ENCODE measurements around the gene PPFIA3.
"Not testable (repeated sequence)": the region's sequence is repeated elsewhere in the genome, so short reads cannot be mapped to it uniquely, and the experiment has no call there.

PPFIA3 gene

DNA sequence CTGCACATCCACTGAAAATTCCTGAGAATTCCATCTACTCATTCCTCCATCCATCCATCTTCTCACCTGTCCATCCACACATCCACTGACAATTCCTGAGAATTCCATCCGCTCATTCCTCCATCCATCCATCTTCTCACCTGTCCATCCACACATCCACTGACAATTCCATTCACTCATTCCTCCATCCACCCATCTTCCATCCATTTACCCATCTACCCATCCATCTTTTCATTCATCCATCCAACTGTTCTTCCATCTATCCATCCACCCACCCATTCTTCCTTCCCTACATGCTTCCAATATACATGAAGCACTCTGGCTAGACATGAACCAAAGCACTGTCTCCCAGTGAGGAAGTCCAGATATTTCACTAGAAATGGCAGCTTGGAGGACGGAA lies 53.9 kb downstream of the PPFIA3 start:
- Histone ChIP-seq H3K79me2 (ENCODE audit: low read length) (no peaks in the 10 kb centered on the region), H3K4me1 (ENCODE audit: low read length) (no peaks in the 10 kb centered on the region), H3K9me2 (replicated peaks; ENCODE audit: insufficient read depth, low read length) (no peaks in the 10 kb centered on the region), H3K27me3 (replicated peaks; ENCODE audit: insufficient read depth, low read length) (peaks cover 67% of the 10 kb centered on the region), H2AFZ (ENCODE audit: low read length) (no peak overlapping the region), H3K4me2 (ENCODE audit: low read depth, low read length) (no peak overlapping the region), H3K27ac (ENCODE audit: low read length) (no peak overlapping the region), H4K20me1 (ENCODE audit: insufficient read depth, low read length) (no peaks in the 10 kb centered on the region), H3K9ac (ENCODE audit: low read length) (no peak overlapping the region), H3K9me3 (replicated peaks; ENCODE audit: insufficient read depth, low read length) (no peaks in the 10 kb centered on the region), H3K4me3 (ENCODE audit: low read length) (no peak overlapping the region), H3K36me3 (replicated peaks; ENCODE audit: insufficient read depth, low read length) (no peaks in the 10 kb centered on the region), H3F3A (ENCODE audit: insufficient read depth, low read length) (no peaks in the 10 kb centered on the region)
- TF ChIP-seq, protein P1, sequence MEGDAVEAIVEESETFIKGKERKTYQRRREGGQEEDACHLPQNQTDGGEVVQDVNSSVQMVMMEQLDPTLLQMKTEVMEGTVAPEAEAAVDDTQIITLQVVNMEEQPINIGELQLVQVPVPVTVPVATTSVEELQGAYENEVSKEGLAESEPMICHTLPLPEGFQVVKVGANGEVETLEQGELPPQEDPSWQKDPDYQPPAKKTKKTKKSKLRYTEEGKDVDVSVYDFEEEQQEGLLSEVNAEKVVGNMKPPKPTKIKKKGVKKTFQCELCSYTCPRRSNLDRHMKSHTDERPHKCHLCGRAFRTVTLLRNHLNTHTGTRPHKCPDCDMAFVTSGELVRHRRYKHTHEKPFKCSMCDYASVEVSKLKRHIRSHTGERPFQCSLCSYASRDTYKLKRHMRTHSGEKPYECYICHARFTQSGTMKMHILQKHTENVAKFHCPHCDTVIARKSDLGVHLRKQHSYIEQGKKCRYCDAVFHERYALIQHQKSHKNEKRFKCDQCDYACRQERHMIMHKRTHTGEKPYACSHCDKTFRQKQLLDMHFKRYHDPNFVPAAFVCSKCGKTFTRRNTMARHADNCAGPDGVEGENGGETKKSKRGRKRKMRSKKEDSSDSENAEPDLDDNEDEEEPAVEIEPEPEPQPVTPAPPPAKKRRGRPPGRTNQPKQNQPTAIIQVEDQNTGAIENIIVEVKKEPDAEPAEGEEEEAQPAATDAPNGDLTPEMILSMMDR (IDR thresholded peaks at IDR 0.05; ENCODE audit: low read length): no peak
- TF ChIP-seq EZH2phosphoT487 (IDR thresholded peaks at IDR 0.05; ENCODE audit: low read length): no peak
- DNase-seq: no peak

DNA sequence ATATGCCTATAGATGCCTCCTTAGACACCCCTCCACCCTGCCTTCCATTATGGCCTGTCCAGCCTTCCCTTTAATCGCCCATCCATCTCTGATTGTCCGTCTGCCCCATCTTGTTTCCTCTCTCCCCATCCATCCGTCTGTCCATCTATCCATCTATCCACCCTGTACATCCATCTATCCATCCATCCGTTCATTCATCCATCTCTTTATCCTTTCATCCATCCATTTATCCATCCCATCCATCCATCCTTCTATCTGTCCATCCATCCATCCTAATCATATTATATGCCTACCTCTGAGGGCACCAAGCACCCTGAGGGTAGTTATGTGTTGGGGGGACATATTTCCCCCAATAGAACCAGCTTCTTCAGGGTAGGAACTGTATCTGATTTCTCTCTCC lies 61.3 kb downstream of the PPFIA3 start:
- Histone ChIP-seq H2AFZ (ENCODE audit: low read length) (no peak overlapping the region), H3K79me2 (ENCODE audit: low read length) (no peaks in the 10 kb centered on the region)

DNA sequence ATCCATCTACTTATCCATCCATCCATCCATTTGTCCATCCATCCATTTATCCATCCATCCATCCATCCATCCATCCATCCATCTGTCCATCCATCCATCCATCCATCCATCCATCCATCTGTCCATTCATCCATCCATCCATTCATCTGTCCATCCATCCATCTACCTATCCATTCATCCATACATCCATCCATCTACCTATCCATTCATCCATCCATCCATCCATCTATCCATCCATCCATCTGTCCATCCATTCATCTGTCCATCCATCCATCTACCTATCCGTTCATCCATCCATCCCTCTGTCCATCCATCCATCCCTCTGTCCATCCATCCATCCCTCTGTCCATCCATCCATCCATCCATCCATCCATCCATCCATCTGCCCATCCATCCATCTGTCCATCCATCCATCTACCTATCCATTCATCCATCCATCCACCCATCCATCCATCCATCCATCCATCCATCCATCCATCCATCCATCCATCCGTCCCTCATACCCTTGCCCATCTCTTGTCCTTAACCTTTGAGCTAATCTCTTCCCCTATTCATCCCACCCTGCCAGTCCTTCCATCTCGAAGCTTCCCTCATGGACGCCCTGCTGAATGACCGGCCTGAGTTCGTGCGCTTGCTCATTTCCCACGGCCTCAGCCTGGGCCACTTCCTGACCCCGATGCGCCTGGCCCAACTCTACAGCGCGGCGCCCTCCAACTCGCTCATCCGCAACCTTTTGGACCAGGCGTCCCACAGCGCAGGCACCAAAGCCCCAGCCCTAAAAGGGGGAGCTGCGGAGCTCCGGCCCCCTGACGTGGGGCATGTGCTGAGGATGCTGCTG lies 62.9 kb downstream of the PPFIA3 start:
- H3K9ac ChIP-seq (ENCODE audit: low read length); H3F3A ChIP-seq (ENCODE audit: insufficient read depth, low read length); H4K20me1 ChIP-seq (ENCODE audit: insufficient read depth, low read length); H2AFZ ChIP-seq (ENCODE audit: low read length); H3K9me3 ChIP-seq (replicated peaks; ENCODE audit: insufficient read depth, low read length); H3K4me3 ChIP-seq (ENCODE audit: low read length); H3K4me1 ChIP-seq (ENCODE audit: low read length); DNase-seq; H3K27ac ChIP-seq (ENCODE audit: low read length); H3K4me2 ChIP-seq (ENCODE audit: low read depth, low read length); H3K36me3 ChIP-seq (replicated peaks; ENCODE audit: insufficient read depth, low read length); H3K79me2 ChIP-seq (ENCODE audit: low read length); H3K9me2 ChIP-seq (replicated peaks; ENCODE audit: insufficient read depth, low read length): not testable (repeated sequence)
- peaks cover 46% of the 10 kb centered on the region for H3K27me3 ChIP-seq (replicated peaks; ENCODE audit: insufficient read depth, low read length)

More for the DNA sequence above, 61.3 kb downstream of the PPFIA3 start:
- Histone ChIP-seq H3K4me3 (ENCODE audit: low read length) (no peak overlapping the region), H3K36me3 (replicated peaks; ENCODE audit: insufficient read depth, low read length) (no peaks in the 10 kb centered on the region), H3K9me3 (replicated peaks; ENCODE audit: insufficient read depth, low read length) (no peaks in the 10 kb centered on the region), H3K4me1 (ENCODE audit: low read length) (no peaks in the 10 kb centered on the region), H3F3A (ENCODE audit: insufficient read depth, low read length) (no peaks in the 10 kb centered on the region), H3K9ac (ENCODE audit: low read length) (no peak overlapping the region), H3K9me2 (replicated peaks; ENCODE audit: insufficient read depth, low read length) (no peaks in the 10 kb centered on the region), H4K20me1 (ENCODE audit: insufficient read depth, low read length) (no peaks in the 10 kb centered on the region), H3K4me2 (ENCODE audit: low read depth, low read length) (no peak overlapping the region), H3K27ac (ENCODE audit: low read length) (no peak overlapping the region), H3K27me3 (replicated peaks; ENCODE audit: insufficient read depth, low read length) (peaks cover 54% of the 10 kb centered on the region)
- TF ChIP-seq EZH2 (optimal IDR thresholded peaks at IDR 0.05; ENCODE audit: low read depth, low read length) (no peak), EZH2phosphoT487 (IDR thresholded peaks at IDR 0.05; ENCODE audit: low read length) (no peak)
- TF ChIP-seq, protein P1 (IDR thresholded peaks at IDR 0.05; ENCODE audit: low read length): no peak
- no peak for DNase-seq

DNA sequence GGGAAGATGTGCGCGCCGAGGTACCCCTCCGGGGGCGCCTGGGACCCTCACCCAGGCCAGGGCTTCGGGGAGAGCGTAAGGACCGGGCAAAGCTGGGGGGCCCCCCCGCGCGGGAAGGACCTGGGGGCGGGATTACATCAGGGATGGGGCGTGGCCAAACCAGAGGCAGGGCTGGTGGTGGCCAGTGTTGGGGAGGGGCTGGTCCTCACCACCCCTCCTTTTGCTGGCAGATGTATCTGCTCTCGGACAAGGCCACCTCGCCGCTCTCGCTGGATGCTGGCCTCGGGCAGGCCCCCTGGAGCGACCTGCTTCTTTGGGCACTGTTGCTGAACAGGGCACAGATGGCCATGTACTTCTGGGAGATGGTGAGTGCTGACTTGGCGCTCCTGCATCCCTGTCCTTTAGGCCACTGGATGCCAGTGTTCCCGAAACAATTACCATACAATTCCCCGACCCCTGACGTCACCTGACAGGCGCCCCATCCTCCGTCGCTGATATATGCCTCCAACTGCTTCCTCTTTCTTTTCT lies 63.6 kb downstream of the PPFIA3 start:
- Histone ChIP-seq H3K4me2 (ENCODE audit: low read depth, low read length) (peak overlapping the region; percentile 34; the same call in 1 of the 2 replicates), H3K79me2 (ENCODE audit: low read length) (no peaks in the 10 kb centered on the region), H3K4me1 (ENCODE audit: low read length) (no peaks in the 10 kb centered on the region), H4K20me1 (ENCODE audit: insufficient read depth, low read length) (no peaks in the 10 kb centered on the region), H3K36me3 (replicated peaks; ENCODE audit: insufficient read depth, low read length) (no peaks in the 10 kb centered on the region), H3K27me3 (replicated peaks; ENCODE audit: insufficient read depth, low read length) (peaks cover 40% of the 10 kb centered on the region), H3K9me2 (replicated peaks; ENCODE audit: insufficient read depth, low read length) (no peaks in the 10 kb centered on the region), H3F3A (ENCODE audit: insufficient read depth, low read length) (no peaks in the 10 kb centered on the region), H2AFZ (ENCODE audit: low read length) (no peak overlapping the region), H3K9me3 (replicated peaks; ENCODE audit: insufficient read depth, low read length) (no peaks in the 10 kb centered on the region), H3K27ac (ENCODE audit: low read length) (no peak overlapping the region), H3K9ac (ENCODE audit: low read length) (no peak overlapping the region), H3K4me3 (ENCODE audit: low read length) (no peak overlapping the region)
- no peak for DNase-seq
- TF ChIP-seq EZH2 (optimal IDR thresholded peaks at IDR 0.05; ENCODE audit: low read depth, low read length) (no peak), EZH2phosphoT487 (IDR thresholded peaks at IDR 0.05; ENCODE audit: low read length) (no peak)
